Natural killer cell (primary cell): Measurements from ENCODE around the gene PEPD. TPM values are rescaled to one million over a fixed set of nuclear protein-coding genes. Genes with fewer than 3 reads are reported as not detected.

Experiments
- ATAC-seq, 3 donors: fragments of 150-1000 bp in 2 of 3; fragments of 200-7000 bp in 1 of 3; cut with Tn5 transposase; 1 replicate in 1 of 3; 2 replicates in 2 of 3; pipeline ENCODE4 v1.10.0; 2021; ENCODE audit warnings: mild to moderate bottlenecking in 2 of 3, moderate library complexity in 2 of 3
- DNase-seq, 2 donors: peaks; one replicate each; pipeline versions ENCODE4 v3.0.0 to v3.0.0-alpha.2; 2013 to 2021; ENCODE audit warnings: mixed read lengths in 1 of 2
- H3K27ac ChIP-seq: one replicate; pipeline ENCODE4 v1.5.1; 2013; ENCODE audit warnings: mild to moderate bottlenecking, low read length
- H3K27me3 ChIP-seq: one replicate; pipeline ENCODE4 v1.6.1; 2013; ENCODE audit warnings: low read length; ENCODE audit not compliant: control insufficient read depth, insufficient read depth
- H3K36me3 ChIP-seq: one replicate; pipeline ENCODE4 v1.6.1; 2013; ENCODE audit warnings: low read length; ENCODE audit not compliant: control insufficient read depth, insufficient read depth
- H3K4me1 ChIP-seq: one replicate; pipeline ENCODE4 v1.6.1; 2013; ENCODE audit warnings: low read length; ENCODE audit not compliant: control insufficient read depth, insufficient read depth
- H3K4me3 ChIP-seq: one replicate; pipeline ENCODE4 v1.5.1; 2013; ENCODE audit warnings: low read length
- H3K9me3 ChIP-seq: one replicate; pipeline ENCODE4 v1.6.1; 2013; ENCODE audit warnings: low read length; ENCODE audit not compliant: control insufficient read depth, insufficient read depth
- H3K27ac Mint-ChIP-seq, 2 donors: one replicate each; pipeline ENCODE4 v1.8.0; 2022; ENCODE audit warnings: mild to moderate bottlenecking in 2 of 2, mixed read lengths in 2 of 2, moderate library complexity in 1 of 2
- H3K27me3 Mint-ChIP-seq, 2 donors: one replicate each; pipeline ENCODE4 v1.8.0; 2022; ENCODE audit warnings: low read depth in 2 of 2, mixed read lengths in 2 of 2
- H3K36me3 Mint-ChIP-seq: one replicate; pipeline ENCODE4 v1.8.0; 2022; ENCODE audit warnings: mixed read lengths
- H3K4me1 Mint-ChIP-seq, 2 donors: one replicate each; pipeline ENCODE4 v1.8.0; 2022; ENCODE audit warnings: mixed read lengths in 2 of 2
- H3K4me3 Mint-ChIP-seq: one replicate; pipeline ENCODE4 v1.8.0; 2022; ENCODE audit warnings: mild to moderate bottlenecking, moderate library complexity, mixed read lengths
- H3K9me3 Mint-ChIP-seq, 2 donors: one replicate each; pipeline ENCODE4 v1.8.0; 2022; ENCODE audit warnings: mixed read lengths in 2 of 2
- CTCF ChIP-seq: fragments of 200-600 bp; IDR thresholded peaks from one replicate; pipeline ENCODE4 v1.8.0; 2022; ENCODE audit warnings: antibody characterized with exemption
- WGBS: methylation state at CpG from one replicate; pipeline ENCODE4 v1.1.7; 2013; ENCODE audit warnings: missing lambda C conversion rate; ENCODE audit not compliant: insufficient coverage; 5-methylcytosine and 5-hydroxymethylcytosine counted together
- intact Hi-C: fragments of 100-400 bp; cut with micrococcal nuclease; formaldehyde crosslinking; loops from one replicate; pipeline ENCODE4 v1.14.2; 2022
- total RNA-seq, 4 donors: library from RNA; stranded (reverse); fragments of 120-200 nt in 1 of 4; gene quantifications; one replicate each; pipeline versions ENCODE4 v1.2.3 to v1.2.4, GENCODE V29; 2013 to 2022

PEPD gene
- total RNA-seq, 3 donors from 2014 or later (not counting 1 experiment from before 2014, with no cell fraction given) = 33.9 to 42.2 (median 40.9) TPM

DNA sequence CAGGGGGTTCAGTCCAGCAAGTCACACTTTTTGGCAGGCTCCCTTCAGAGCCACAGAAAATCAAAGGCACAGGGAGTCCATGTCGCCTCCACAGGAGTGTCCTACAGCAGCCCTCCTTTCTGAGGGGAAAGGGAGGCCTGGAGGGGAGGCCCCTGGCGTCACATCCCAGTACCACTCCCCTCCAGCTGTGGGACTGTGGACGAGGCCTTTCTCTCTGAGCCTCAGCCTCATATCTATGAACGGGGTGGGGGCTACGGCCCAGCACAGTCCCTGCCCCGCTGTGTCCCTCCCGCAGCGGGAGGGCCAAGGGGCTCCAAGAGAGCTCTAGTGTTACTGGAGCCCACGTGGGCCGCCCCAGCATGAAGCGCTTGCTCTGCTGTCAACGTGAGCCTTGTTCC, 23.8 kb downstream of the PEPD start:
- Mint-ChIP-seq H3K27me3 (no peaks in the 10 kb centered on the region), H3K4me1 (peaks cover 0 to 6% of the 10 kb centered on the region in 2 donors), H3K4me3 (no peak overlapping the region), H3K36me3 (no peaks in the 10 kb centered on the region), H3K27ac (no peak overlapping the region), H3K9me3 (no peaks in the 10 kb centered on the region)
- Histone ChIP-seq H3K27me3 (no peaks in the 10 kb centered on the region), H3K4me1 (no peaks in the 10 kb centered on the region), H3K4me3 (no peak overlapping the region), H3K9me3 (no peaks in the 10 kb centered on the region), H3K27ac (no peak overlapping the region), H3K36me3 (peaks cover 8% of the 10 kb centered on the region)
- ATAC-seq = no peak
- WGBS = 97% methylated on average over 11 of the region's 12 CpGs
- no peak for DNase-seq
- intact Hi-C loops = no loop called here
- no peak for TF ChIP-seq CTCF

- no peaks in the 10 kb centered on the region for H3K9me3 ChIP-seq
- Mint-ChIP-seq H3K36me3 (no peaks in the 10 kb centered on the region), H3K4me3 (no peak overlapping the region), H3K9me3 (no peaks in the 10 kb centered on the region), H3K27ac (no peak overlapping the region), H3K4me1 (peaks cover 0 to 6% of the 10 kb centered on the region in 2 donors), H3K27me3 (no peaks in the 10 kb centered on the region)
- no peak overlapping the region for H3K4me3 ChIP-seq
- ATAC-seq (no peak), DNase-seq (no peak)
- WGBS = 92% methylated on average over 15 of the region's 15 CpGs
- no peaks in the 10 kb centered on the region for H3K27me3 ChIP-seq
- H3K27ac ChIP-seq = no peak overlapping the region
- no peaks in the 10 kb centered on the region for H3K4me1 ChIP-seq
- intact Hi-C loops = no loop called here
- TF ChIP-seq CTCF = no peak
- H3K36me3 ChIP-seq = peaks cover 8% of the 10 kb centered on the region
Observed at GRCh38 chr19:33497131-33497777, 24.3 kb downstream of the PEPD start.

GRCh38 chr19:33496038-33496895, 25.3 kb downstream of the PEPD start:
- H3K27ac ChIP-seq = no peak overlapping the region
- TF ChIP-seq CTCF = no peak
- Mint-ChIP-seq H3K9me3 (no peaks in the 10 kb centered on the region), H3K4me1 (peaks cover 0 to 6% of the 10 kb centered on the region in 2 donors), H3K27ac (no peak overlapping the region), H3K27me3 (no peaks in the 10 kb centered on the region), H3K4me3 (no peak overlapping the region), H3K36me3 (no peaks in the 10 kb centered on the region)
- intact Hi-C loops = no loop called here
- WGBS = 97% methylated on average over 29 of the region's 29 CpGs
- ATAC-seq = no peak
- H3K27me3 ChIP-seq = no peaks in the 10 kb centered on the region
- no peak for DNase-seq
- no peaks in the 10 kb centered on the region for H3K9me3 ChIP-seq
- no peaks in the 10 kb centered on the region for H3K4me1 ChIP-seq
- peaks cover 8% of the 10 kb centered on the region for H3K36me3 ChIP-seq
- no peak overlapping the region for H3K4me3 ChIP-seq
